Endothelial cell of umbilical vein (primary cell): ENCODE data around the gene SUGCT. TPM values are rescaled to one million over a fixed set of nuclear protein-coding genes. Genes with fewer than 3 reads are reported as not detected.

Experiments used
- BruUV-seq: library from RNA; stranded (reverse); fragments of 400-500 nt; replicated peaks from 2 replicates; lab custom pipeline; 2021; lab: Mats Ljungman, UMichigan
- CTCF ChIA-PET: fragments of 300-600, 350-600 bp; sonication (Branson Sonifier 250); formaldehyde crosslinking; loops from one replicate; lab custom pipeline; 2021; ENCODE audit warnings: antibody characterized with exemption, inconsistent platforms; lab: Charles Lee
- POLR2A ChIA-PET: fragments of 300-600, 350-600 bp; sonication (Branson Sonifier 250); formaldehyde crosslinking; loops from one replicate; lab custom pipeline; 2021; ENCODE audit warnings: antibody characterized with exemption, inconsistent platforms; lab: Charles Lee
- DNase-seq: peaks from one replicate; pipeline ENCODE4 v3.0.0-alpha.2; 2011; ENCODE audit warnings: low read depth, low spot score
- FAIRE-seq: peaks from 2 replicates; lab custom pipeline; 2011; peaks lifted over from hg19 to GRCh38; lab: Jason Lieb, UNC
- H2AFZ ChIP-seq: 2 replicates; pipeline ENCODE4 v1.6.0; 2012; ENCODE audit warnings: low read depth, low read length, control low read depth, inconsistent platforms
- H3K27ac ChIP-seq: 2 replicates; pipeline ENCODE4 v1.5.1; 2011; ENCODE audit warnings: low read depth, mild to moderate bottlenecking, control low read depth, low read length, moderate library complexity; ENCODE audit not compliant: insufficient read depth
- H3K27me3 ChIP-seq, 2 experiments: 2 replicates each; pipeline versions ENCODE4 v1.6.0 to v1.6.1; 2011; ENCODE audit warnings: low read length in 2 of 2, mixed read lengths in 1 of 2; ENCODE audit not compliant: control insufficient read depth in 2 of 2, insufficient read depth in 2 of 2
- H3K36me3 ChIP-seq, 2 experiments: 2 replicates in 1 of 2; 3 replicates in 1 of 2; pipeline ENCODE4 v1.5.1; 2011; ENCODE audit warnings: low read length in 2 of 2, mild to moderate bottlenecking in 1 of 2, moderate library complexity in 1 of 2; ENCODE audit not compliant: control insufficient read depth in 2 of 2, insufficient read depth in 2 of 2; ENCODE audit errors: extremely low read depth in 1 of 2
- H3K4me1 ChIP-seq: 3 replicates; pipeline ENCODE4 v1.5.1; 2011; ENCODE audit warnings: mild to moderate bottlenecking, low read length; ENCODE audit not compliant: control insufficient read depth, insufficient read depth; ENCODE audit errors: extremely low read depth
- H3K4me2 ChIP-seq: 2 replicates; pipeline ENCODE4 v1.6.1; 2011; ENCODE audit warnings: low read length, control low read depth, mixed read lengths; ENCODE audit not compliant: insufficient read depth
- H3K4me3 ChIP-seq, 3 experiments: fragments of 200-600 bp in 1 of 3; sonication (generic), shearing (Covaris generic) in 1 of 3; replicated peaks in 1 of 3; 2 replicates each; pipeline ENCODE4 v1.5.1; 2011 to 2016; ENCODE audit warnings: control low read depth in 3 of 3, low read length in 3 of 3, mild to moderate bottlenecking in 2 of 3, inconsistent platforms in 1 of 3, low read depth in 1 of 3, moderate library complexity in 1 of 3; ENCODE audit not compliant: insufficient read depth in 1 of 3
- H3K79me2 ChIP-seq: 2 replicates; pipeline ENCODE4 v1.6.0; 2012; ENCODE audit warnings: low read length, inconsistent platforms; ENCODE audit not compliant: control insufficient read depth, insufficient read depth
- H3K9ac ChIP-seq: replicated peaks from 2 replicates; pipeline ENCODE3; 2011; ENCODE audit warnings: low read length, control low read depth; ENCODE audit not compliant: insufficient read depth; ENCODE audit errors: extremely low read depth
- H3K9me1 ChIP-seq: replicated peaks from 3 replicates; pipeline ENCODE4 v1.6.0; 2011; ENCODE audit warnings: mild to moderate bottlenecking, low read length; ENCODE audit not compliant: control insufficient read depth, insufficient read depth; ENCODE audit errors: extremely low read depth
- H3K9me3 ChIP-seq: replicated peaks from 2 replicates; pipeline ENCODE4 v1.5.1; 2012; ENCODE audit warnings: low read length, inconsistent platforms; ENCODE audit not compliant: control insufficient read depth, insufficient read depth
- H4K20me1 ChIP-seq: replicated peaks from 2 replicates; pipeline ENCODE3; 2011; ENCODE audit warnings: mild to moderate bottlenecking, low read length; ENCODE audit not compliant: control insufficient read depth, insufficient read depth; ENCODE audit errors: extremely low read depth
- CTCF ChIP-seq, 2 donors: IDR thresholded peaks; 1 replicate in 1 of 2; 2 replicates in 1 of 2; pipeline ENCODE4 v1.5.1; 2011; ENCODE audit warnings: low read length in 2 of 2, mild to moderate bottlenecking in 2 of 2, moderate library complexity in 2 of 2, control low read depth in 1 of 2, inconsistent platforms in 1 of 2, low read depth in 1 of 2; ENCODE audit not compliant: insufficient read depth in 1 of 2; ENCODE audit errors: extremely low read depth in 1 of 2
- EZH2 ChIP-seq: IDR thresholded peaks from 2 replicates; pipeline ENCODE4 v1.6.1; 2012; ENCODE audit warnings: borderline replicate concordance, low read depth, mild to moderate bottlenecking, moderate library complexity, low read length, inconsistent platforms; ENCODE audit not compliant: severe bottlenecking
- FOS ChIP-seq: IDR thresholded peaks from 2 replicates; pipeline ENCODE4 v1.6.1; 2011; ENCODE audit warnings: mild to moderate bottlenecking, low read length, moderate library complexity, borderline replicate concordance; ENCODE audit not compliant: insufficient read depth
- GATA2 ChIP-seq: IDR thresholded peaks from 2 replicates; pipeline ENCODE4 v1.7.0; 2011; ENCODE audit warnings: low read depth, mild to moderate bottlenecking, moderate library complexity, mixed read lengths, low read length; ENCODE audit not compliant: insufficient read length, insufficient read depth
- JUN ChIP-seq: IDR thresholded peaks from 2 replicates; pipeline ENCODE4 v1.6.1; 2011; ENCODE audit warnings: borderline replicate concordance, low read depth; ENCODE audit not compliant: insufficient read length, insufficient read depth
- MAX ChIP-seq: IDR thresholded peaks from 2 replicates; pipeline ENCODE4 v1.6.1; 2011; ENCODE audit not compliant: insufficient read depth, insufficient read length
- MYC ChIP-seq: IDR thresholded peaks from one replicate; pipeline ENCODE4 v1.6.1; 2011; ENCODE audit warnings: mild to moderate bottlenecking, low read depth, low read length
- POLR2A ChIP-seq: IDR thresholded peaks from 2 replicates; pipeline ENCODE4 v1.6.1; 2012; ENCODE audit warnings: low read depth, mild to moderate bottlenecking, control low read depth, low read length
- POLR2AphosphoS5 ChIP-seq: IDR thresholded peaks from 2 replicates; pipeline ENCODE4 v1.6.1; 2012; ENCODE audit warnings: low read depth, mild to moderate bottlenecking, control low read depth, low read length, moderate library complexity; ENCODE audit not compliant: insufficient read depth
- dilution Hi-C: fragments of 300-500 bp; cut with MboI; formaldehyde crosslinking; loops from one replicate; pipeline ENCODE4 v1.15.0; 2019; ENCODE audit warnings: low sequenced_read_pairs; ENCODE audit not compliant: extremely low pct_ligation_motif_present
- intact Hi-C: fragments of 100-400 bp; cut with micrococcal nuclease; formaldehyde crosslinking; loops from one replicate; pipeline ENCODE4 v1.10.0; 2022
- polyA plus RNA-seq, 4 experiments: library from polyadenylated mRNA; depleted of rRNA in 3 of 4; stranded (reverse) in 3 of 4; unstranded in 1 of 4; fragments of >200 nt; gene quantifications; 2 replicates each; pipeline versions ENCODE4 v1.2.1 to v1.2.3, GENCODE V29; 2011 to 2012; ENCODE audit warnings: missing spikeins in 1 of 4
- total RNA-seq: library from RNA; stranded (reverse); gene quantifications from 2 replicates; pipeline ENCODE4 v1.2.3, GENCODE V29; 2021

The SUGCT gene
- total and polyA plus RNA-seq, 2 donors (not counting 3 experiments of a cell fraction or from before 2014, with no cell fraction given), result 1.2 to 1.4 TPM

- Histone ChIP-seq H3K36me3 (no peaks in the 10 kb centered on the region), H2AFZ (no peak overlapping the region), H3K4me3 (no peak overlapping the region), H3K9me1 (no peaks in the 10 kb centered on the region), H3K79me2 (no peaks in the 10 kb centered on the region), H3K27me3 (peaks cover 0 to 3% of the 10 kb centered on the region in 2 experiments), H3K27ac (no peak overlapping the region), H3K9ac (no peak overlapping the region), H3K4me1 (no peaks in the 10 kb centered on the region), H4K20me1 (no peaks in the 10 kb centered on the region), H3K4me2 (no peak overlapping the region), H3K9me3 (no peaks in the 10 kb centered on the region)
- no peak for TF ChIP-seq CTCF (IDR thresholded peaks at IDR 0.05; ENCODE audit: extremely low read depth in 1 of 2, insufficient read depth in 1 of 2, low read depth in 1 of 2, low read length in 2 of 2)
- TF ChIP-seq MYC, result no peak
- TF ChIP-seq POLR2AphosphoS5, result no peak
- TF ChIP-seq GATA2, result no peak
- TF ChIP-seq MAX, result no peak
- no peak for TF ChIP-seq EZH2
- TF ChIP-seq FOS, result no peak
- no peak for TF ChIP-seq JUN
- no peak for TF ChIP-seq POLR2A
- no TSS peak for BruUV-seq
- CTCF ChIA-PET, result no interaction called here
- POLR2A ChIA-PET, result no interaction called here
- dilution Hi-C loops (no loop called here), intact Hi-C loops (no loop called here)
- FAIRE-seq (no peak), DNase-seq (no peak)
These were observed 574.5 kb downstream of the SUGCT start for GRCh38 chr7:40709062-40709964.
